Upper lobe of left lung (tissue), 4 donors: ENCODE data around the gene SLC26A11.

Source experiments
- CTCF ChIP-seq, 6 experiments: fragments of 450-650 bp in 4 of 6; fragments of 200-600 bp in 2 of 6; sonication (generic) in 2 of 6; IDR thresholded peaks; one replicate each; pipeline ENCODE4 v1.5.1; 2016 to 2019; ENCODE audit warnings: antibody characterized with exemption in 6 of 6
- EP300 ChIP-seq, 4 donors: sonication (generic); formaldehyde crosslinking; IDR thresholded peaks; one replicate each; pipeline ENCODE4 v1.5.1; 2017; ENCODE audit warnings: antibody characterized with exemption in 4 of 4, control low read depth in 2 of 4
- POLR2A ChIP-seq, 4 donors: fragments of 450-650 bp; IDR thresholded peaks; one replicate each; pipeline ENCODE4 v1.5.1; 2016 to 2017; ENCODE audit warnings: antibody characterized with exemption in 4 of 4, mild to moderate bottlenecking in 2 of 4
- POLR2AphosphoS5 ChIP-seq, 2 donors: sonication (generic); formaldehyde crosslinking; IDR thresholded peaks; one replicate each; pipeline ENCODE4 v1.5.1; 2017; ENCODE audit warnings: antibody characterized with exemption in 2 of 2

GRCh38 chr17:80219763-80220053, 519 bp upstream of the SLC26A11 start:
- TF ChIP-seq POLR2AphosphoS5 (IDR thresholded peaks at IDR 0.05) = no peak
- TF ChIP-seq CTCF (IDR thresholded peaks at IDR 0.05) = no peak
- no peak for TF ChIP-seq EP300 (IDR thresholded peaks at IDR 0.05)
- TF ChIP-seq POLR2A (IDR thresholded peaks at IDR 0.05) = no peak
